OCI-LY7 (cell line): Measurements from ENCODE around the gene FCGR3B. TPM values are rescaled to one million over a fixed set of nuclear protein-coding genes. Genes with fewer than 3 reads are reported as not detected.
A peak's percentile ranks its signal among the peaks of the same experiment; 100 is the strongest.
"Not testable (repeated sequence)": the region's sequence is repeated elsewhere in the genome, so short reads cannot be mapped to it uniquely, and the experiment has no call there.

ENCODE experiments used
- BruUV-seq: library from RNA; stranded (reverse); fragments of 400-500 nt; replicated peaks from 2 replicates; lab custom pipeline; 2021; lab: Mats Ljungman, UMichigan
- CTCF ChIA-PET: fragments of 300-600 bp; sonication (Branson Sonifier 250); formaldehyde crosslinking; loops from one replicate; lab custom pipeline; 2022; ENCODE audit warnings: antibody characterized with exemption; ENCODE audit not compliant: unreplicated experiment; lab: Charles Lee
- POLR2A ChIA-PET: fragments of 300-600 bp; sonication (Branson Sonifier 250); formaldehyde crosslinking; loops from one replicate; lab custom pipeline; 2022; ENCODE audit warnings: antibody characterized with exemption; lab: Charles Lee
- DNase-seq: peaks from one replicate; pipeline ENCODE4 v3.0.0-alpha.2; 2015; ENCODE audit warnings: low spot score
- H2AFZ ChIP-seq: fragments of 200-600 bp; sonication (generic), shearing (Covaris generic); 2 replicates; pipeline ENCODE4 v1.6.1; 2014; ENCODE audit warnings: mild to moderate bottlenecking, antibody characterized with exemption, low read length, moderate library complexity
- H3K27ac ChIP-seq: fragments of 200-600 bp; sonication (generic); 2 replicates; pipeline ENCODE4 v1.5.1; 2014; ENCODE audit warnings: mixed run types, low read depth, mild to moderate bottlenecking, moderate library complexity, low read length, inconsistent platforms; ENCODE audit not compliant: poor library complexity, severe bottlenecking
- H3K36me3 ChIP-seq: fragments of 200-600 bp; sonication (generic); 2 replicates; pipeline ENCODE4 v1.6.1; 2014; ENCODE audit warnings: mild to moderate bottlenecking, antibody characterized with exemption, low read length, moderate library complexity, mixed read lengths; ENCODE audit not compliant: insufficient read depth
- H3K4me1 ChIP-seq: fragments of 200-600 bp; sonication (generic); 2 replicates; pipeline ENCODE4 v1.5.1; 2014; ENCODE audit warnings: mild to moderate bottlenecking, low read length; ENCODE audit not compliant: insufficient read depth, poor library complexity, severe bottlenecking
- H3K4me2 ChIP-seq: fragments of 200-600 bp; sonication (generic); 2 replicates; pipeline ENCODE4 v1.6.1; 2014; ENCODE audit warnings: mild to moderate bottlenecking, low read length
- H3K4me3 ChIP-seq: fragments of 200-600 bp; sonication (generic); 2 replicates; pipeline ENCODE4 v1.5.1; 2014; ENCODE audit warnings: mild to moderate bottlenecking, low read depth, low read length; ENCODE audit not compliant: poor library complexity, severe bottlenecking
- H3K79me2 ChIP-seq: fragments of 200-600 bp; sonication (generic); 2 replicates; pipeline ENCODE4 v1.6.1; 2016; ENCODE audit warnings: low read depth, mild to moderate bottlenecking, low read length, moderate library complexity, mixed read lengths; ENCODE audit not compliant: insufficient read depth
- H3K9me2 ChIP-seq: fragments of 200-600 bp; sonication (generic); 2 replicates; pipeline ENCODE4 v1.6.1; 2016; ENCODE audit warnings: mild to moderate bottlenecking, low read length, mixed read lengths; ENCODE audit not compliant: insufficient read depth
- H3K9me3 ChIP-seq: fragments of 200-600 bp; sonication (generic); 2 replicates; pipeline ENCODE4 v1.6.1; 2014; ENCODE audit warnings: mild to moderate bottlenecking, mixed run types, low read length, mixed read lengths
- H4K20me1 ChIP-seq: fragments of 200-600 bp; sonication (generic); 2 replicates; pipeline ENCODE4 v1.6.1; 2014; ENCODE audit warnings: mild to moderate bottlenecking, antibody characterized with exemption, low read length, moderate library complexity, mixed read lengths; ENCODE audit not compliant: insufficient read depth
- intact Hi-C: fragments of 100-400 bp; cut with micrococcal nuclease; formaldehyde crosslinking; loops from one replicate; pipeline ENCODE4 v1.10.0; 2022; ENCODE audit not compliant: unreplicated experiment
- total RNA-seq, 2 experiments: library from RNA; depleted of rRNA in 1 of 2; stranded (reverse); fragments of >200 nt in 1 of 2; shearing (Covaris generic) in 1 of 2; gene quantifications; 2 replicates each; pipeline ENCODE4 v1.2.3, GENCODE V29; 2014 to 2022

FCGR3B gene
- total RNA-seq, 2 experiments from 2014 or later: not detected

GRCh38 chr1:161611866-161612321 is 19.1 kb downstream of the FCGR3B start:
- intact Hi-C loops, H3K36me3 ChIP-seq, BruUV-seq, H4K20me1 ChIP-seq, POLR2A ChIA-PET, H3K79me2 ChIP-seq, H3K4me1 ChIP-seq, CTCF ChIA-PET, H3K9me3 ChIP-seq, H3K27ac ChIP-seq, H3K9me2 ChIP-seq, H2AFZ ChIP-seq, DNase-seq: not testable (repeated sequence)
- H3K4me3 ChIP-seq: peak overlapping the region; percentile 60
- H3K4me2 ChIP-seq: peak overlapping the region; percentile 54

- CTCF ChIA-PET: not testable (repeated sequence)
Observed at GRCh38 chr1:161610198-161610597, 20.8 kb downstream of the FCGR3B start.

GRCh38 chr1:161606541-161607336 is 24.2 kb downstream of the FCGR3B start:
- H3K4me3 ChIP-seq, H3K27ac ChIP-seq, H3K79me2 ChIP-seq, H3K36me3 ChIP-seq, H3K4me1 ChIP-seq, BruUV-seq, H3K9me3 ChIP-seq, H4K20me1 ChIP-seq, intact Hi-C loops, H2AFZ ChIP-seq, CTCF ChIA-PET, POLR2A ChIA-PET, H3K9me2 ChIP-seq, H3K4me2 ChIP-seq, DNase-seq: not testable (repeated sequence)

More at GRCh38 chr1:161610198-161610597, 20.8 kb downstream of the FCGR3B start:
- H3K4me3 ChIP-seq, H3K79me2 ChIP-seq, H3K27ac ChIP-seq, BruUV-seq, DNase-seq, H3K4me2 ChIP-seq, H3K36me3 ChIP-seq, H2AFZ ChIP-seq, POLR2A ChIA-PET, H3K9me3 ChIP-seq, intact Hi-C loops, H3K4me1 ChIP-seq, H3K9me2 ChIP-seq, H4K20me1 ChIP-seq: not testable (repeated sequence)

GRCh38 chr1:161605762-161606540 is 25.0 kb downstream of the FCGR3B start:
- H3K79me2 ChIP-seq, DNase-seq, H3K4me3 ChIP-seq, H4K20me1 ChIP-seq, intact Hi-C loops, CTCF ChIA-PET, H3K9me2 ChIP-seq, POLR2A ChIA-PET, H2AFZ ChIP-seq, H3K4me2 ChIP-seq, H3K27ac ChIP-seq, H3K36me3 ChIP-seq, H3K9me3 ChIP-seq, H3K4me1 ChIP-seq, BruUV-seq: not testable (repeated sequence)

- H3K79me2 ChIP-seq, POLR2A ChIA-PET, H3K36me3 ChIP-seq, H3K27ac ChIP-seq, H3K9me3 ChIP-seq, H3K9me2 ChIP-seq, intact Hi-C loops, H3K4me2 ChIP-seq, H2AFZ ChIP-seq, CTCF ChIA-PET, DNase-seq, H3K4me1 ChIP-seq, H4K20me1 ChIP-seq, BruUV-seq, H3K4me3 ChIP-seq: not testable (repeated sequence)
Observed at GRCh38 chr1:161605024-161605423, 26.0 kb downstream of the FCGR3B start.

GRCh38 chr1:161597077-161597476 is 33.9 kb downstream of the FCGR3B start:
- H2AFZ ChIP-seq, H3K9me2 ChIP-seq, H3K9me3 ChIP-seq, H3K79me2 ChIP-seq, H3K4me2 ChIP-seq, intact Hi-C loops, BruUV-seq, H3K36me3 ChIP-seq, H3K4me1 ChIP-seq, H3K27ac ChIP-seq, DNase-seq, POLR2A ChIA-PET, H4K20me1 ChIP-seq, H3K4me3 ChIP-seq, CTCF ChIA-PET: not testable (repeated sequence)
